LNCAP (cell line): ENCODE measurements around the gene GIT1.

Experiments
- CTCF ChIP-seq: fragments of 450-650 bp; IDR thresholded peaks from 2 replicates; pipeline ENCODE4 v1.5.1; 2017; ENCODE audit warnings: mild to moderate bottlenecking

Gene GIT1

GRCh38 chr17:29549177-29549923 lies 40.1 kb downstream of the GIT1 start:
- TF ChIP-seq CTCF = no peak

GRCh38 chr17:29546830-29547229 lies 42.6 kb downstream of the GIT1 start:
- no peak for TF ChIP-seq CTCF

- no peak for TF ChIP-seq CTCF
Measured at GRCh38 chr17:29546085-29546484, 43.4 kb downstream of the GIT1 start.

- no peak for TF ChIP-seq CTCF
Measured at GRCh38 chr17:29544066-29544465, 45.4 kb downstream of the GIT1 start.

- no peak for TF ChIP-seq CTCF
Measured at GRCh38 chr17:29533976-29534375, 55.5 kb downstream of the GIT1 start.

- no peak for TF ChIP-seq CTCF
Measured at GRCh38 chr17:29526322-29526721, 63.1 kb downstream of the GIT1 start.

GRCh38 chr17:29524692-29525091 lies 64.8 kb downstream of the GIT1 start:
- no peak for TF ChIP-seq CTCF
